ENCODE data around the gene TMEM151B.
A peak's percentile ranks its signal among the peaks of the same experiment; 100 is the strongest.
"Not testable (repeated sequence)": the region's sequence is repeated elsewhere in the genome, so short reads cannot be mapped to it uniquely, and the experiment has no call there.

TMEM151B gene

GRCh38 chr6:44312901-44313788, 42.9 kb downstream of the TMEM151B start, which contains the start of gene AARS2:
AARS2 (minus strand) TSS chr6:44313347; CDS start chr6:44313323, 24 bp downstream.
- peaks cover 18% of the 10 kb centered on the region for H3K79me2 ChIP-seq (ENCODE audit: low read length)
- H3K4me3 ChIP-seq (ENCODE audit: low read length) = peak within 1 kb of the TSS; percentile 91
- peaks cover 31% of the 10 kb centered on the region for H3K36me3 ChIP-seq (replicated peaks; ENCODE audit: low read depth, low read length)
- H4K20me1 ChIP-seq (ENCODE audit: insufficient read depth, low read length) = no peaks in the 10 kb centered on the region
- H3K4me2 ChIP-seq (ENCODE audit: low read length) = peak within 1 kb of the TSS; percentile 89
- peak within 1 kb of the TSS; percentile 64 for H3K27ac ChIP-seq (ENCODE audit: low read length)
- H3K27me3 ChIP-seq (ENCODE audit: low read depth, low read length) = peaks cover 2% of the 10 kb centered on the region; the same call in 1 of the 2 replicates
- peaks cover 8% of the 10 kb centered on the region for H3K4me1 ChIP-seq (ENCODE audit: low read length)
- H3K9ac ChIP-seq (ENCODE audit: low read length) = peak within 1 kb of the TSS; percentile 94
- H2AFZ ChIP-seq (ENCODE audit: low read depth, low read length) = peak within 1 kb of the TSS; percentile 94
- H3K9me3 ChIP-seq (ENCODE audit: insufficient read depth, low read length) = no peaks in the 10 kb centered on the region
- peak; percentile 97 for TF ChIP-seq CTCF (IDR thresholded peaks at IDR 0.05; ENCODE audit: low read depth, low read length)
- TF ChIP-seq EZH2phosphoT487 (IDR thresholded peaks at IDR 0.05; ENCODE audit: low read depth) = no peak

GRCh38 chr6:44314657-44315056, 44.4 kb downstream of the TMEM151B start:
- peaks cover 21% of the 10 kb centered on the region for H3K36me3 ChIP-seq (replicated peaks; ENCODE audit: low read depth, low read length)
- H3K27me3 ChIP-seq (ENCODE audit: low read depth, low read length) = peaks cover 18% of the 10 kb centered on the region
- H3K9ac ChIP-seq (ENCODE audit: low read length); H2AFZ ChIP-seq (ENCODE audit: low read depth, low read length); H3K27ac ChIP-seq (ENCODE audit: low read length); H3K4me3 ChIP-seq (ENCODE audit: low read length); H3K4me2 ChIP-seq (ENCODE audit: low read length); H3K9me3 ChIP-seq (ENCODE audit: insufficient read depth, low read length); H3K4me1 ChIP-seq (ENCODE audit: low read length); H4K20me1 ChIP-seq (ENCODE audit: insufficient read depth, low read length): not testable (repeated sequence)
- H3K79me2 ChIP-seq (ENCODE audit: low read length) = peaks cover 18% of the 10 kb centered on the region

- H3K4me1 ChIP-seq (ENCODE audit: low read length) = peaks cover 8% of the 10 kb centered on the region
- H3K27me3 ChIP-seq (ENCODE audit: low read depth, low read length) = peaks cover 23% of the 10 kb centered on the region
- H3K36me3 ChIP-seq (replicated peaks; ENCODE audit: low read depth, low read length) = peaks cover 13% of the 10 kb centered on the region
- no peak overlapping the region for H3K4me3 ChIP-seq (ENCODE audit: low read length)
- no peaks in the 10 kb centered on the region for H4K20me1 ChIP-seq (ENCODE audit: insufficient read depth, low read length)
- TF ChIP-seq CTCF (IDR thresholded peaks at IDR 0.05; ENCODE audit: low read depth, low read length) = no peak
- no peak for TF ChIP-seq EZH2phosphoT487 (IDR thresholded peaks at IDR 0.05; ENCODE audit: low read depth)
- no peak overlapping the region for H3K27ac ChIP-seq (ENCODE audit: low read length)
- H3K9me3 ChIP-seq (ENCODE audit: insufficient read depth, low read length) = no peaks in the 10 kb centered on the region
- no peak overlapping the region for H2AFZ ChIP-seq (ENCODE audit: low read depth, low read length)
- H3K79me2 ChIP-seq (ENCODE audit: low read length) = peaks cover 18% of the 10 kb centered on the region
- H3K9ac ChIP-seq (ENCODE audit: low read length) = no peak overlapping the region
- no peak overlapping the region for H3K4me2 ChIP-seq (ENCODE audit: low read length)
Measured at GRCh38 chr6:44315516-44315915, 45.3 kb downstream of the TMEM151B start.

GRCh38 chr6:44315951-44316350, 45.7 kb downstream of the TMEM151B start:
- TF ChIP-seq EZH2phosphoT487 (IDR thresholded peaks at IDR 0.05; ENCODE audit: low read depth) (no peak), CTCF (IDR thresholded peaks at IDR 0.05; ENCODE audit: low read depth, low read length) (no peak)
- Histone ChIP-seq H3K27me3 (ENCODE audit: low read depth, low read length) (peaks cover 24% of the 10 kb centered on the region), H3K9me3 (ENCODE audit: insufficient read depth, low read length) (no peaks in the 10 kb centered on the region), H3K27ac (ENCODE audit: low read length) (no peak overlapping the region), H3K36me3 (replicated peaks; ENCODE audit: low read depth, low read length) (peaks cover 9% of the 10 kb centered on the region), H3K4me3 (ENCODE audit: low read length) (no peak overlapping the region), H2AFZ (ENCODE audit: low read depth, low read length) (no peak overlapping the region), H4K20me1 (ENCODE audit: insufficient read depth, low read length) (no peaks in the 10 kb centered on the region), H3K4me2 (ENCODE audit: low read length) (no peak overlapping the region), H3K9ac (ENCODE audit: low read length) (no peak overlapping the region), H3K79me2 (ENCODE audit: low read length) (peaks cover 18% of the 10 kb centered on the region), H3K4me1 (ENCODE audit: low read length) (peaks cover 8% of the 10 kb centered on the region)

All from OCI-LY3 (cell line).